Chondrocyte (in vitro differentiated cells): Measurements from ENCODE around the gene CYBB. TPM values are rescaled to one million over a fixed set of nuclear protein-coding genes. Genes with fewer than 3 reads are reported as not detected.

ENCODE experiments used
- DNase-seq: peaks from one replicate; pipeline ENCODE4 v3.0.0; 2021; ENCODE audit warnings: mixed read lengths, low spot score
- H3K27ac Mint-ChIP-seq: one replicate; pipeline ENCODE4 v1.8.0; 2021; ENCODE audit warnings: mild to moderate bottlenecking, moderate library complexity, mixed read lengths; ENCODE audit not compliant: unreplicated experiment
- H3K27me3 Mint-ChIP-seq: 2 replicates; pipeline ENCODE4 v1.8.0; 2021; ENCODE audit warnings: low read depth, mixed read lengths
- H3K36me3 Mint-ChIP-seq: 2 replicates; pipeline ENCODE4 v1.8.0; 2021; ENCODE audit warnings: low read depth, mixed read lengths
- H3K4me1 Mint-ChIP-seq: 2 replicates; pipeline ENCODE4 v1.8.0; 2021; ENCODE audit warnings: low read depth, mild to moderate bottlenecking, mixed read lengths
- H3K4me3 Mint-ChIP-seq: one replicate; pipeline ENCODE4 v1.8.0; 2021; ENCODE audit warnings: mild to moderate bottlenecking, moderate library complexity, mixed read lengths; ENCODE audit not compliant: unreplicated experiment
- H3K9me3 Mint-ChIP-seq: 2 replicates; pipeline ENCODE4 v1.8.0; 2021; ENCODE audit warnings: low read depth, mixed read lengths
- total RNA-seq: library from RNA; stranded (reverse); gene quantifications from 3 replicates; pipeline ENCODE4 v1.2.1, GENCODE V29; 2021
- TF ChIP-seq, protein P1 (sequence below): fragments of 200-600 bp; sonication (generic); IDR thresholded peaks from 2 replicates; pipeline ENCODE4 v1.5.0; 2021; ENCODE audit warnings: antibody characterized with exemption, mild to moderate bottlenecking, moderate library complexity

Gene CYBB
- total RNA-seq, 1 donor from 2014 or later = not detected

DNA sequence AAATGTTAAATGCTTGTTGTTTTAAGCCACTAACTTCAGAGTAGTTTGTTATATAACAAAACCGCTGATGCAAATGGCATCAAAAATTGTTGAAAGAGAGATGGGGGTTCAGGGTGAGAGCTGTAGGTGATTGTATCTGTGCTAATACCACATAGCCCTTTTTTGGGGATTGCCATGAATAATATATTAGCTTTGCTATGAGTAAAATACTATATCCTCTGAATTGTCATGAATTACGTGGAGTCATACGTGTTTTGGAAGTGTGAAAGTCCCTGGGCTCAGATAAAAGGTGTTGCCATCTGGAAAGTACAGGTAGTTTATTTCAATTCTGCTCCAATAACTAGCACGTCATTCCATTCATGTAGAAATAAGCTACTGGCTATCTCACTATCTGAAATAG is 36.9 kb downstream of the CYBB start:
- no peak for DNase-seq
- peaks cover 3% of the 10 kb centered on the region for H3K27me3 Mint-ChIP-seq
- H3K27ac Mint-ChIP-seq = no peak overlapping the region
- no peaks in the 10 kb centered on the region for H3K36me3 Mint-ChIP-seq
- TF ChIP-seq, protein P1, sequence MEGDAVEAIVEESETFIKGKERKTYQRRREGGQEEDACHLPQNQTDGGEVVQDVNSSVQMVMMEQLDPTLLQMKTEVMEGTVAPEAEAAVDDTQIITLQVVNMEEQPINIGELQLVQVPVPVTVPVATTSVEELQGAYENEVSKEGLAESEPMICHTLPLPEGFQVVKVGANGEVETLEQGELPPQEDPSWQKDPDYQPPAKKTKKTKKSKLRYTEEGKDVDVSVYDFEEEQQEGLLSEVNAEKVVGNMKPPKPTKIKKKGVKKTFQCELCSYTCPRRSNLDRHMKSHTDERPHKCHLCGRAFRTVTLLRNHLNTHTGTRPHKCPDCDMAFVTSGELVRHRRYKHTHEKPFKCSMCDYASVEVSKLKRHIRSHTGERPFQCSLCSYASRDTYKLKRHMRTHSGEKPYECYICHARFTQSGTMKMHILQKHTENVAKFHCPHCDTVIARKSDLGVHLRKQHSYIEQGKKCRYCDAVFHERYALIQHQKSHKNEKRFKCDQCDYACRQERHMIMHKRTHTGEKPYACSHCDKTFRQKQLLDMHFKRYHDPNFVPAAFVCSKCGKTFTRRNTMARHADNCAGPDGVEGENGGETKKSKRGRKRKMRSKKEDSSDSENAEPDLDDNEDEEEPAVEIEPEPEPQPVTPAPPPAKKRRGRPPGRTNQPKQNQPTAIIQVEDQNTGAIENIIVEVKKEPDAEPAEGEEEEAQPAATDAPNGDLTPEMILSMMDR = no peak
- H3K4me3 Mint-ChIP-seq = no peak overlapping the region
- no peaks in the 10 kb centered on the region for H3K9me3 Mint-ChIP-seq
- H3K4me1 Mint-ChIP-seq = no peaks in the 10 kb centered on the region

DNA sequence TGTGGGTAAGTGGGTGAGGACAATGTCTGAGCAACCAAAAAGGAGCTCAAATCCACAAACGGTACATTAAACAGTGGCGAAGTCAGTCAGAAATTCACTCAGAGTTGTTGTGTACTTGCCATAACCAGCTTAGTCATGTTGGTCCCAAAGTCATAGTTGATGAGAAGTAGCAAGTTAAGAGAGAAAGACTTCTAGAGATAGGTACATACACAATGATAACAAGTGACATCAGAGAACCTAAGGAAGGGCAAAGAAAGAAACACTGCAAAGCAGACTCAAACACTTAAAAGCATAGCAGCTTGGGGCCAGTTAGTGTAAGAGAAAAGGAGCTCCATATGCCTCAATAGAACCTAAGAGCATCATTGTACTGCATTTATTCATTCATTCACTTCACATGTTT is 37.3 kb downstream of the CYBB start:
- TF ChIP-seq, protein P1 = no peak
- H3K9me3 Mint-ChIP-seq = no peaks in the 10 kb centered on the region
- H3K27ac Mint-ChIP-seq = no peak overlapping the region
- DNase-seq = no peak
- no peak overlapping the region for H3K4me3 Mint-ChIP-seq
- peaks cover 3% of the 10 kb centered on the region for H3K27me3 Mint-ChIP-seq
- H3K36me3 Mint-ChIP-seq = no peaks in the 10 kb centered on the region
- H3K4me1 Mint-ChIP-seq = no peaks in the 10 kb centered on the region

DNA sequence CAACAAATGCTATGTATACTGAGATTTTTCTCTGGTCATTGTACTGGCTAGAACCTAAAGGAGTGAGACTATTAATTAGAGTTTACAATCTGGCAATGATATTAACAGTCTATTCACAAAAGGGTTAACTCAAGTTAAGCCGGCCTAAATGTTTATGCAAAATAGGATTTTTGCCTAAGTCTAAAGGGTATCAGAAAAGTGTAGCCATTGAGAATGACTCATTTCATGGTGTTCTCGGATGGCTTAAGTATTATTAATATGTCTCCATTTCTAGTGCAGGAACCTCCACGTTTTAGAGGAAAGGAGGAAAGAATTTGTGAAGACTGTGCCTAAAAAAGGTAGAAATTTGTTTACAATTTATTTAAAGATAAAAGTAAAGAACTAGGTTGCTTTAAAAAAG is 37.7 kb downstream of the CYBB start:
- H3K4me3 Mint-ChIP-seq = no peak overlapping the region
- no peaks in the 10 kb centered on the region for H3K9me3 Mint-ChIP-seq
- H3K27me3 Mint-ChIP-seq = peaks cover 6% of the 10 kb centered on the region
- no peak overlapping the region for H3K27ac Mint-ChIP-seq
- no peak for DNase-seq
- TF ChIP-seq, protein P1 = no peak
- no peaks in the 10 kb centered on the region for H3K4me1 Mint-ChIP-seq
- H3K36me3 Mint-ChIP-seq = no peaks in the 10 kb centered on the region

DNA sequence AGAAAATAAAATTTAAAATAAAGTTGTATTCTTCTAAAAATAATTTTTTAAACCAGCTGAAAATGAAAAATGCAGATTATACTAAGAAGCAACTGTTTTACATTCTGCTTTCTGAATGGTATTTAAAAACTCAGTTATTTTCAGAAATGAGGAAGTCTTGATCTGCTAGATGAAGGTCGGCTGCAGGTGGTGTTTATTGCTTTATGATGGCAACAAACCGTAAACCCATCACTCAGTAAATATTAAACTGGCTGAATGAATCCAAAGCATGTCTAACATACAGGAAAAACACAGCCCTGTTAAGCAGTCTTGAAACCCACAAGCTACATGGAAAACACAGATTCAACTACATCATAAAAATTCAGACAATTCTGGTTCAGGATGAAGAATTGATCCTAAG is 38.2 kb downstream of the CYBB start:
- Mint-ChIP-seq H3K36me3 (no peaks in the 10 kb centered on the region), H3K9me3 (no peaks in the 10 kb centered on the region)
- TF ChIP-seq, protein P1 = no peak

DNA sequence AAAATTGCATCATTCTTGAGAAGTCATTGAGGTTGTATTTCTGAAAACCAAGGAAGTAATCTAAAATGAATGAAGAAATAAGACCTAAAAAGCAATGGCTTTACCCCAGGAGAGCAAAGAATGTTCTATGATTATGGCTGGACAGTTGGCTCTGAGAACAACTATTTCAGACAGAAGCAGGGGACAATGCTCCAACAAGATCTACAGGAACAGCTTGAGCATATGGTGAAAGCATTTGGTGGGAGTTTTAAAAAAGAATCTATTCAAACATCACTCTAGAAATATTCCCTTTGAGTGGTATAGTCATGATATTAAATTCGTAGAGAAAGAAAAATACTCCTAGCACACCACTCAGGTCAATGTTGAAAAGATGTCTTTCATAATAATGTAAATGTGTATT is 40.8 kb downstream of the CYBB start:
- TF ChIP-seq, protein P1 = no peak
- no peak overlapping the region for H3K27ac Mint-ChIP-seq
- no peak overlapping the region for H3K4me3 Mint-ChIP-seq
- DNase-seq = no peak
- no peaks in the 10 kb centered on the region for H3K4me1 Mint-ChIP-seq
- H3K36me3 Mint-ChIP-seq = no peaks in the 10 kb centered on the region
- no peaks in the 10 kb centered on the region for H3K9me3 Mint-ChIP-seq
- peaks cover 8% of the 10 kb centered on the region for H3K27me3 Mint-ChIP-seq

More for the DNA sequence above, 38.2 kb downstream of the CYBB start:
- Mint-ChIP-seq H3K4me1 (no peaks in the 10 kb centered on the region), H3K4me3 (no peak overlapping the region), H3K27me3 (peaks cover 6% of the 10 kb centered on the region), H3K27ac (no peak overlapping the region)
- no peak for DNase-seq
